ENCODE data around the gene ABHD17A. TPM values are rescaled to one million over a fixed set of nuclear protein-coding genes. Genes with fewer than 3 reads are reported as not detected.

Gene ABHD17A
- polyA plus RNA-seq, 3 donors: 33.3 to 37.7 (median 34.9) TPM

GRCh38 chr19:1865172-1866010, 19.9 kb downstream of the ABHD17A start:
- DNase-seq (ENCODE audit: low read depth in 3 of 3, low spot score in 2 of 3): no peak

- no peak for DNase-seq (ENCODE audit: low read depth in 3 of 3, low spot score in 2 of 3)
Observed at GRCh38 chr19:1864480-1865171, 20.7 kb downstream of the ABHD17A start.

DNA sequence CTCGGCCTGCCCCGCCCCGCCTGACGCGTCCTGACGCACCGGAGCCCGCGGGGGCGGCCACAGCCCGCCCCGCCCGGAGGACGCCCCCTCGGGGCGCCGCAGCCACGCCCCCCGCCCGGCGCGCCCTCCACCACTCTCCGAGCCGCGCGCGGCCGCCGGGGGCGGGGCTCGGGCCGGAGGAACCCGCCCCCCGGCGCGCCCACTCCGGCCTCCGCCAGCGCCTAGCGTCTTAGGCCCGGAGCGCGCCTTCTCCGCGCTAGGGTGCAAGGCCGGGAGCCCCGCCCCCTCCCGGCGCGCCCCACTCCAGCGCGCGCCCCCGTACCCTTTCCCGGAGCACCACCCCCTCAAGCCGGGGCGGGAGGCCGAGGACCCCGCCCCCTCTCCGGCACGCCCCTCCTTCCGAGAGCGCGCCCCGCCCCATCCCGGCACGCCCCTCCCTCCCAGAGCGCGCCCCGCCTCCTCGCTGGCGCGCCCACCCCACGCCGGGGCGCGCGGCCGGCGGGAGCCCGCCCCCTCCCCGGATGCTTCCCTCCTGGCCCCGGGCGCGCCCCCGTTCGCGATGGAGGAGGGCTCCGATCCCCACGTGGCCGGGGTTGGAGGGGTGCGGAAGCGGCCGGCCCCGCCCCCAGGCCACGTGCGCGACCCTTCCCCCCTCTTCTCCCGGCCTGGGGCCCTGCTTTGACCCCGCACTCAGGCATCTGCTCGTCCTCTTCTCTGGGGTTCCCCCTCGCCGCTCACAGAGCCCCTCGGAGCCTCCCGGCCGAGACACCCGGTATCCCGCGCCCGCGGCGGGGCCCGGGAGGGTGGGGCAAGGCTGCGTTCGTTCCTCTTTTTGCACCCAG, 21.4 kb downstream of the ABHD17A start:
- DNase-seq (ENCODE audit: low read depth in 3 of 3, low spot score in 2 of 3): peak in 1 of 3 donors; percentile 79

- DNase-seq (ENCODE audit: low read depth in 3 of 3, low spot score in 2 of 3): no peak
Observed at GRCh38 chr19:1863328-1863637, 22.0 kb downstream of the ABHD17A start, which contains the start of gene KLF16. KLF16 (minus strand) TSS chr19:1863579; CDS start chr19:1863497, 82 bp downstream.

DNA sequence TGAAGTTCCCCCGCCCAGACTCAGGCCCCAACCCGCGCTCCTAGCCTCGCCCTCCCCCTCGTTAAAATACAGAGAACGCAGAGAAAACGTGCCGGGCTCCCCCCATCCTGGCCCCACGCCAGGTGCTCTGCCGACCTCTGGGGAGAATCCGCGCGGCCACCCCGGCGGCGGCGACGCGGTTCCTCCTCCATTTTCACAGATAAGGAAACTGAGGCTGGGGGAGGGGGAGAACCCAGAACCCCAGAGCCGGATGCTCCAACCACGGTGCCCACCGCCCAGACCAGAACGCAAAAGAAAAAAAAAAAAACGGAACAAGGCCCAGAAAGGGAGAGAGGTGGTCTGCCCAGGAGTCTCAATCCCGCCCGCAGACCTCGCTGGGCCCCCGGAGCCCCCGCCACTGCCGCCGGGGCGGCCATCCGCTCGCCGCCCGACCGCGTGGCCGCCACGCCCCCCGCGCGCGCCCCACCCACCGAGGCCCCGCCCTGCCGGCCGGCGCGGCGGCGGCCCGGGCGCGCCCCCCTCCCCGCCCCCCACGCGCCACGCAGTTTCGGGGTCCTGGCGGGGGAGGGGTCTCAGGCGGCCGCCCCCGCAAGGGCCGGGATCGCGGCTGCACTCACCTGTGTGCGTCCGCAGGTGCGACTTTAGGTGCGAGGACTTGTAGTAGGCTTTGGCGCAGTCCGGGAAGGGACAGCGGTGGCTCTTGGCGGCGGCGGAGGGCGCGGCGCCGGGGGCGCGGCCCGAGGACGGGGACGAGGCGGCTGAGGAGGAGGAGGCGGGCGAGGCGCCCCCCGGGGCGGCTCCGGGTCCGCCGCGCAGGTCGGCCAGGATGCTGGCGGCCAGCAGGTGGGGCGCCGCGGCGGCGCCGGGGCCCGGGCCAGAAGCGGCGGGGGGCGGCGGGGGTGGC, 22.6 kb downstream of the ABHD17A start:
- no peak for DNase-seq (ENCODE audit: low read depth in 3 of 3, low spot score in 2 of 3)

DNA sequence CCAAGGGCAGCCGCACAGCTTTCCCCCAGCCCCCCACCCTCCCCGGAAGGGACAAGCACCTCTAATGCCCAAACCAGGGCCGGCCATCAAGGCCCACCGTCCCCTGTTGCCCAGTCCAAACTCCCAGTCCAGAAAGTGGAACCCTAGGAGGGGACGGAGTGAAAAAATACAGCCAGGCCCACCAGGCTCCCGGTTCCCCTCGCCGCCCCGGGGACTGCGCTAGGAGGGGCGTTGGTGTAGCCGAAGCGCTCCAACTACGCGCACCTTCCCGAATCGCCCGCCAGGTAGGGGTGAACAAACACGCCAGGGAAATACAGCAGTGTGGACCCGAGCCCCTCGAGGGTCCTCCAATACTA, 23.2 kb downstream of the ABHD17A start:
- DNase-seq (ENCODE audit: low read depth in 3 of 3, low spot score in 2 of 3): no peak

- no peak for DNase-seq (ENCODE audit: low read depth in 3 of 3, low spot score in 2 of 3)
Observed at GRCh38 chr19:1861599-1862031, 23.7 kb downstream of the ABHD17A start.

- DNase-seq (ENCODE audit: low read depth in 3 of 3, low spot score in 2 of 3): no peak
Observed at GRCh38 chr19:1860821-1861598, 24.3 kb downstream of the ABHD17A start.

DNA sequence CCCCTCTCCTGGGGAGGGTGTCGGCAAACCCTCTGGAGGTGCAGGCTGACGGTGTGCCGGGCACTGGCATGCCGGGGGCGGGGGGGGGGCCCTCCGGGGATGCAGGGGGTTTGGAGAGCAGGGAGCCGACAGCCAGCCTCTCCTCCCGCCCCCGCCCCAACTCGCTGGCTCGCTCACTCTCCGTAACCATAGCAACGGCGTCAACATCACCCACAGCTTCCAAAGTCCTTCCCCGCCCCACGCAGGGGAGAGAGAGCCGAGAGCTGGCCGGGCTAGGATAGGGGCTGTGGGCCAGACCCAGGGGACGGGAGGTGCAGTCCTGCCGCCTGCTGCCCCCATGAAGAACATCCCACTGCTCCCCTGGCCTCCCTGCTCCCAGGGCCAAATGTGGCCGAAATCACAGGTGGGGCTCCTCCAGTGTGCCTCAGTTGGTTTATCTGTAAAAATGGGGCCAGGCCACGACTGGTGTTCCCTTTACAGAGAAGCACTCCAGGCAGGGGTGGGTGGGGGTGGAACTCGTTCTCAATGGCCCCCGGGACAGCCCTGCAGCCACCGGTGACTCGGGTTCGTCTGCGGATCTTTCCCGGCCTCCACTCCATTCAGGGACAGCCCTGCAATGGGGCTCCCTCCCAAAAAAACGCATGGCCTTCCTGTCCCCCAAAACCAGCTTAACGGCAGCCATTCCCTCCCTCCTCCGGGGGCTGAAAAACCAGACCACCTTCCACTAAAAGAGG, 25.1 kb downstream of the ABHD17A start:
- peak in 1 of 3 donors; percentile 71 for DNase-seq (ENCODE audit: low read depth in 3 of 3, low spot score in 2 of 3)

DNA sequence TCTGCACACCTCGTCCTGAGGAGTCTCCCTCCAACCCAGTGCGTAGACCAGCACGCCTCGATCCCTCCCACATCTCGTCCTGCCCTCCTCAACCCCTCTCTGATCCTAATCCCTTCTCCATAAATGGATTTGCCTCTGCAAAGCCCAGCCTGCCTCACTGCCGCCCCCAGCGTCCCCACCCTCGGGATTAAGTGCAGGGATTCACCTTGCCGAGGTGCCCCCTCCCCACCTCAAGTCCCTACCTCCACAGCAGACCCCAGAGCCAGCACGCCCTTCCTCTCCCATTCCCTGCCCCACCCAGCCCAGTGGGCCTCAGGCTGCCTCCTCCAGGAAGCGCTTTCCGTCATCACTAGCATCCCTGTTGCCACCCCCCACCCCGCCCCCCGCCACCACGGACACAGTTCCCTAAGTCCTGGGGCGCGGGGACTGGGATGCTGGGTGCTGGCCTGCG, 25.9 kb downstream of the ABHD17A start:
- no peak for DNase-seq (ENCODE audit: low read depth in 3 of 3, low spot score in 2 of 3)

GRCh38 chr19:1858412-1859081, 26.7 kb downstream of the ABHD17A start:
- DNase-seq (ENCODE audit: low read depth in 3 of 3, low spot score in 2 of 3): no peak

DNA sequence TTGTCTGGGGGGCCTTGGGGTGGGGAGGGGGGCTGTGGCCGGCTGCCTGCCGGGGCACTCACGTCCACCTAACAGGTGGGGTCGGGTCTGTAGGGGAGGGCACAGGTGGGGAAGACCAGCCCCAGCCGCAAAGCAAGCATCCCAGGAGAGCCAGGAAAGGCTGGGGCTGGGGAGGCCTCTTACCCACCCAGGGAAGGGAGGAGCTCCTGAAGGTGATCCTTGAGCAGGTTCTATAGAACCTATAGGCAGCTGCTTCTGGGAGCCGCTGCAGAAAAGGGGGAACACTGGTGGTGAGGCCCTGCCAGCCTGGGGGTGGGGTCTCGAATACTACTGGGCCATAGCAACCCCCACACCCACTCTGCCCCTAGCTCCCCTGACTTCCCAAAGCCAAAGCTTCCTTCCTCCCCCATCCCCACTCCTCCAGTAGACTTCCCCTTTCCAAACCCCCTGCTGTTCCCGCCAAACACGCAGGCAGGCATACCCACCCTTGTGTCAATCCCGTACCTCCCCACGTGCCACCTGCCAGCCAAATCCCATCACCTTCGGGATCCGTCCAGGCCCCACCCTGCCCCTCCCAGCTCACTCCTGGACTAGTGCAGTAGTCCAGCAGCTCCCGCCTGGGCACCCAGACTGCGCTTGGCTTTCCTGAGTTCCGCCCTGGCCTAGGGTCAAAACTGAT, 27.5 kb downstream of the ABHD17A start:
- no peak for DNase-seq (ENCODE audit: low read depth in 3 of 3, low spot score in 2 of 3)

DNA sequence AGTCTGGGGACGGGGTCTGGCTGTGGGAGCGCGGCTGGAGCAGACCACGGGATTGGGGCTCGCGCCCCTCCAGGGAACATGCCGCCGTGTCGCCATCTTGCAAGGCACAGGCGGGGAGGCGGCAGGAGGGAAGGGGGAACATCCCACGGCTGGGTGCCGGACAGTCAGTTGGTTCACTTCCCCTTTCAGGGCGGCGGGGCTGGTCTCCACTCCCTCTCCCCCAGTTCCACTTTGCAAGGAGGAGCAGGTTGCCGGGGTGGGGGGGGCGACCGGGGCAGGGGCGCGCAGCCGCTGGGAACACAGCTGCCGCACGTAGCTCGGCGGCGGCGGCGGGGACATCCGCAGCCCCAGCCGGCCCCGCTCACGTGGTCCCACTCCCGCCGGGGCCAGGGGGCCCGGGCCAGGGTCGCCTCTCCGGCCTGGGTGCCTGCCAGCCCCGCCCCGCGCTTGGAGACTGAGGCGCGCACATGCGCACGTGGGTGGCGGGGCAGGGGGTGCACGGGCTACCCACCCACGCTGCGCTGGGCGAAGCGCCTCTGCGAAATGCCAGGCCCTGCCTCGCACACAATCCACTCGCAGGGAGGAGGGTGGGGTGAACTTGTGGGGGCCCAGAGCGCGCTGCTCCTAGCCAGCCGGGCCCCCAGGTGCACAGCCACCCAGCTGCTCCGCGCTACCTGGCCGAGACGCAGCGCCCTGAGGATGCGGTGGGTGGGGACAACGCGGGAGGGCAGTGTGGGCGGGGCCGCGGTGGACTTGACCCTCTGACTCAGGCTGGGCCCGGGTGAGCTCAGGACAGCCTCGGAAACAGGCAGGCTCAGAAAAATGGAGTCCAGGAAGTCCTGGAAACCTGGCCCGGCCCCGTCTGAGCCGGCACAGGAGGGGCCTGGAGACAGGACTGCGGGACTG, 28.3 kb downstream of the ABHD17A start:
- no peak for DNase-seq (ENCODE audit: low read depth in 3 of 3, low spot score in 2 of 3)

DNA sequence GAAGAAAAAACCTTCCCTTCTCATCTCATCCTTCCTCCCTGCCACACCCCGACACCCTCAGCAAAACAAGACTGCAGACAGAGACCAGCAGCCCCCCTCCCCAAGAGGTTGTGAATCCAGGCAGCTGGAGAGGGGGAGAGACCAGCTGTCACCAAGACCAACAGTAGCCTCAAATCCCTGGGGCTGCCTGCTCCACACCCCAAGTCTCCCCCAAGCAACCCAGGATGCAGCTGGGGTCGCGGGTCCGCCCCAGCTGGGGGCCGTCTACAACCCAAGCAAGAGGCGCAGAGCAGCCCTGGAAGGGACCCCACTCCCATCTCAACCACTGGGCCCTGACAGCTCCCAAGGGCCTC, 29.0 kb downstream of the ABHD17A start:
- DNase-seq (ENCODE audit: low read depth in 3 of 3, low spot score in 2 of 3): no peak

DNA sequence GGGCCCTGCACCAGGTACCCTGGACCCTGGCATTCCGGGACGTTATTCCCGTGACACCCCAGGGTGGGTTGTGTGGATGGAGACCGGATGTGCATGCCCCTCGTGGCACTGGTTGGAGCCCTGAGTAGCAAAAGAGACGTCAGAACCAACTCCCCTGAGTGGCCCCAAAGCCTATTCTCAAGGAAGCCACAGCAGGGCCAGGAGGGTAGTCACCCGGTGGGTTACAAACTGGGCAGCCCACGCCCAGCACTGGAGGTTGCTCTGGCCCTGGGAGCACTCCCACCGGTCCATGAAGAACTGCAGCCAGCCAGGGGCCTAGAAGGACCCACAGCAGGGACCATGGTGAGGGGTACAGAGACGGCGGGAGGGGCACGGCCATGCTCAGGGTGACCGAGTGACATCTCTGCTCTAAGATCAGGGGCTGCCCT, 29.5 kb downstream of the ABHD17A start:
- no peak for DNase-seq (ENCODE audit: low read depth in 3 of 3, low spot score in 2 of 3)

GRCh38 chr19:1855040-1855827, 30.1 kb downstream of the ABHD17A start:
- no peak for DNase-seq (ENCODE audit: low read depth in 3 of 3, low spot score in 2 of 3)

Data from right renal cortex interstitium (tissue), 3 donors.